Measurements from ENCODE around the gene GNB2. TPM values are rescaled to one million over a fixed set of nuclear protein-coding genes. Genes with fewer than 3 reads are reported as not detected.

GNB2 gene
- 177 TPM for polyA plus RNA-seq (2013, experiment 1 of 4)
- 172 TPM for polyA plus RNA-seq (2013, experiment 2 of 4)
- polyA plus RNA-seq (2013, experiment 3 of 4) = 136 TPM
- 154 TPM for polyA plus RNA-seq (2013, experiment 4 of 4)

DNA sequence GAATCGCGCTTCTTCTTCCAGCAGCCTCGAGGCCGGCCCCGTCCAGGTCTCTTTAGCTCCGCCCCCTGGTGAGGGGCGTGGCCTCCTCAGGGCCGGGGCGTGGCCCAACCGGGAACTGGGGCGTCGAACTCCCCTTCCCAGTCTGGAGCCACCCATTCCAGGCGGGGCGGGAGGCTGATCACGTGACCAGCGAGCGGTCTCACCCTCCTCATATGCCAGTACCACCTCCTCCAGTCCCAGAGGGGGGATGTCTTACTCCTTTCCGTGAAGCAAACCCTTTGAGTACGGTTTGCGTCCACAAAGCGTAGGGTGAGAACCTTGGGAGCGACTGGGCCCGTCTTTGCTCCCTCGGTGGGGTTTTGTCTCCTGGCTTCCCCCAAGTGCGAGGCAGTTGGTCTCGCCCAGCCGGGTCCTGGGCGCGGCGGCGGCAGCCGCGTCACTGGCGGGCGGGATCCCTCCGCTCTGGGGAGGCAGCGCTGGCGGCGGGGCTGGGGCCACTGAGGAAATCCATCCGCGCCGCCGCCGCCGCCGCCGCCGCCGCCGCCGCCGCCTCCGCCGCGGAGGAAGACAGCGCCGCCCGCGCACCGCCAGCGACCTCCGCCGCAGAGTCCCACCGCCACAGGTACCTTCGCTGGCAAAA, at the start of gene GNB2:
TSS of gene GNB2 (plus strand) at position 439 of the 640 bp plus-strand sequence. CDS start 2,526 bp downstream, outside the sequence.
- no peaks in the 10 kb centered on the region for H3K9me3 ChIP-seq (ENCODE audit: control insufficient read depth, low read length)
- peaks cover 13% of the 10 kb centered on the region for H3K36me3 ChIP-seq (ENCODE audit: control insufficient read depth, insufficient read depth, low read length)
- peaks cover 28% of the 10 kb centered on the region for H3K27me3 ChIP-seq (ENCODE audit: control insufficient read depth, insufficient read depth, low read length, poor library complexity, severe bottlenecking)
- 0% methylated on average over 65 of the region's 65 CpGs for WGBS, 2 experiments
- peak within 1 kb of the TSS; percentile 93 for H3K4me3 ChIP-seq (ENCODE audit: insufficient read depth, low read depth, low read length)
- H3K27ac ChIP-seq (ENCODE audit: insufficient read depth, low read depth, low read length, poor library complexity, severe bottlenecking) = peak within 1 kb of the TSS; percentile 98
- H3K4me1 ChIP-seq (ENCODE audit: control insufficient read depth, insufficient read depth, low read length) = no peaks in the 10 kb centered on the region

DNA sequence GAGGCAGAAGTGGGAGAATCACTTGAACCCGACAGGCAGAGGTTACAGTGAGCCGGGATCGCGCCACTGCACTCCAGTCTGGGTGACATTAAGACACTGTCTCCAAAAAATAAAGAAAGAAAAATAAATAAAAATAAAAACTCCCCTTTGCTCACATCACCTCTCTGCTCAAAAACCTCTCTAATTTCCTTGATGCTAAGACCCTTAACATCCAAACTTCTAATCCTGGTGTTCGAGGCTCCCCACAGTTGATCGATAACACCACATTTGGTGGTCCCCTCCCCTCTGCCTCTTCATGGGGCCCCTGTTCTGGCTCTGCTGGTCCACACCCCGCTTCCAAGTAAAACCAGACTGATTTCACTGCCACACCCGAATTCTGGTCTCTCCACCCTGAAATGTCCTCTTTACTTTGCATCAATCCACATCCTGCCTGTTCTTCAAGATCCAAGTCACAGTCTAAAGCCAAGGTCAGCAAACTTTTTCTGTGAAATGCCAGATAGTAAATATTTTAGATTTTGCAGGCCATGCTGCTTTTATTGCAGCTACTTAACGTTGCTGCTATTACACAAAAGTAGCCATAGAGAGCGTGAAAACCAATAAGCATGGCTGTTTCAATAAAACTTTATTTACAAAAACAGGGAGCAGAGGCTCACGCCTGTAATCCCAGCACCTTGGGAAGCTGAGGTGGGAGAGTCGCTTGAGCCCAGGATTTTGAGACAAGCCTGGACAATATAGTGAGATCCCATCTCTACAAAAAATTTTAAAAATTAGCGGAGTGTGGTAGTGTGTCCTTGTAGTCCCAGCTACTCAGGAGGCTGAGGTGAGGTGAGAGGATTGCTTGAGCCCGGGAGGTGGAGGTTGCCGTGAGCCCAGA, 49.4 kb upstream of the GNB2 start:
- peaks cover 15% of the 10 kb centered on the region for H3K27me3 ChIP-seq (ENCODE audit: control insufficient read depth, insufficient read depth, low read length, poor library complexity, severe bottlenecking)
- no peaks in the 10 kb centered on the region for H3K36me3 ChIP-seq (ENCODE audit: control insufficient read depth, insufficient read depth, low read length)

DNA sequence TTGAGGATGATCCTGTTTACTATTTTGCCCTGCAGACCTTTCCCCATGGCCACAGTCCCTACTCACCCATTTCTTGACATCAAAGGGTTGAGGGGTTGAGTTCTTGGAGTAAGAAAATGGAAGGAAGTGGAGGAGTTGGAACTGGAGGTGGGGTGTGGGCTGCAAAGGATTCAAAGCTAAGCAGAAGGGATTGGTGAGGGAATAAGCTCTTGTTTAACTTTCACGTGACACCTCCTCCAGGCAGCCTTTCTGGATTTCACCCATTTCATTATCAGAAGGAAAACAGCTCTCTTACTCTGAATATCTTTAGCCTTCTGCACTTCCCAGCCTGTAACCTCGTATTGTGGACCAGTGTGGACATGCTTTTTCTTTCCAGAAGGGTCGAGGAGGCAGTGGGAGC, 47.5 kb upstream of the GNB2 start:
- Histone ChIP-seq H3K27me3 (ENCODE audit: control insufficient read depth, insufficient read depth, low read length, poor library complexity, severe bottlenecking) (peaks cover 15% of the 10 kb centered on the region), H3K36me3 (ENCODE audit: control insufficient read depth, insufficient read depth, low read length) (no peaks in the 10 kb centered on the region), H3K4me3 (ENCODE audit: insufficient read depth, low read depth, low read length) (peak overlapping the region; percentile 36), H3K9me3 (ENCODE audit: control insufficient read depth, low read length) (no peaks in the 10 kb centered on the region), H3K4me1 (ENCODE audit: control insufficient read depth, insufficient read depth, low read length) (peaks cover 5% of the 10 kb centered on the region), H3K27ac (ENCODE audit: insufficient read depth, low read depth, low read length, poor library complexity, severe bottlenecking) (no peak overlapping the region)
- WGBS, 2 experiments = 23 to 28% methylated on average over 3 of the region's 3 CpGs

More for the DNA sequence above, 49.4 kb upstream of the GNB2 start:
- Histone ChIP-seq H3K4me1 (ENCODE audit: control insufficient read depth, insufficient read depth, low read length) (peaks cover 5% of the 10 kb centered on the region), H3K27ac (ENCODE audit: insufficient read depth, low read depth, low read length, poor library complexity, severe bottlenecking) (no peak overlapping the region), H3K9me3 (ENCODE audit: control insufficient read depth, low read length) (no peaks in the 10 kb centered on the region), H3K4me3 (ENCODE audit: insufficient read depth, low read depth, low read length) (no peak overlapping the region)
- WGBS, 2 experiments = 91% methylated on average over 15 of the region's 15 CpGs

DNA sequence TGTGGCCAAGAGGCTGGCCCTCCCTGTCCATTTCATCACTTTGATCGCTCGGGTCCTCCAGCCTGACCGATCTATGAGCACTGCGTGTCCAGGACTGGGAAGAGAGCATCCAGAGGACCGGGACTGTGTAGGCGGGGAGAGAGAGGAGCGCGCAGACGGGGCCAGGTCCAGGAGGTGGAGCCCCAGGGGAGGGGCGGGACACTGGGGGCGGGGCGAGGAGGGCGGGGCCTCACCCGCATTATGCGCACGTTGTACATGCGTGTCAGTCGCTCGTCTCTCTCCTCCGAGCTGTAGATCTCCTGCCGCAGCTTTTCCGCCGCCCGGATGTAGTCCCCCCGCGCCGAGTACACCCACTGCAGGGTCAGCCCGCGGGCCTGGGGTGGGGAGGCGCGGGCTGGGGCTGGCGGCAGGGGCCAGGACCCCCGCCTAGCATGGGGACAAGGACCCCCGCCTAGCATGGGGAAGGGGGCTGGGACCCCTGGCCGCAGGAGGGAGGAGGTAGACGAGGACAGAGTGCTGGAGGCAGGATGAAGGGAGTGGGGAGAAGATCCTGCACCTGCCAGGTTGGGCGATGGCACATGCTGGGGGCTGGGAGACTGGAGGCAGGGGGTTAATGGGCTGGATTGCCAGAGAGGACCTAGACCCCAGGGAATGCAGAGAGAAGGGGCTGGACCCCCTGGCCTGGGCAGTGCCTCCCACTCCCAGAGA, 46.9 kb upstream of the GNB2 start:
- WGBS, 2 experiments = 6 to 7% methylated on average over 37 of the region's 37 CpGs
- Histone ChIP-seq H3K27ac (ENCODE audit: insufficient read depth, low read depth, low read length, poor library complexity, severe bottlenecking) (no peak overlapping the region), H3K27me3 (ENCODE audit: control insufficient read depth, insufficient read depth, low read length, poor library complexity, severe bottlenecking) (peaks cover 17% of the 10 kb centered on the region), H3K4me3 (ENCODE audit: insufficient read depth, low read depth, low read length) (peak overlapping the region; percentile 36), H3K4me1 (ENCODE audit: control insufficient read depth, insufficient read depth, low read length) (peaks cover 5% of the 10 kb centered on the region), H3K36me3 (ENCODE audit: control insufficient read depth, insufficient read depth, low read length) (no peaks in the 10 kb centered on the region), H3K9me3 (ENCODE audit: control insufficient read depth, low read length) (no peaks in the 10 kb centered on the region)

DNA sequence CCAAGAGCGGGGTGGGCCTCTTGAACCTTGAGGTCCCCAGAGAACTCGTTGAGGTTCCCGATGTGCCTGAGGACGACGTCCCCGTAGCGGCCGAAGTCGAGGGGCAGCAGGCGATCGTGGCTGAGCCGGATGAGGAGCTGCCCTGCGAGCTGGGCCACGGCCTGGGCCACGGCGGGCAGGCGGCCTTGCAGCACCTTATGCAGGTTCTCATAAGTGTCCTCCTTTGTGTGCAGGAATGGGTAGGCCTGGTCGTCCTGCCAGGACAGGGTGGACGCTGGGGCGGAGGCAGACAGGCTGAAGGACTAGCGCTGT, 46.3 kb upstream of the GNB2 start:
- Histone ChIP-seq H3K9me3 (ENCODE audit: control insufficient read depth, low read length) (no peaks in the 10 kb centered on the region), H3K36me3 (ENCODE audit: control insufficient read depth, insufficient read depth, low read length) (no peaks in the 10 kb centered on the region), H3K27me3 (ENCODE audit: control insufficient read depth, insufficient read depth, low read length, poor library complexity, severe bottlenecking) (peaks cover 22% of the 10 kb centered on the region), H3K27ac (ENCODE audit: insufficient read depth, low read depth, low read length, poor library complexity, severe bottlenecking) (no peak overlapping the region), H3K4me3 (ENCODE audit: insufficient read depth, low read depth, low read length) (no peak overlapping the region), H3K4me1 (ENCODE audit: control insufficient read depth, insufficient read depth, low read length) (peaks cover 5% of the 10 kb centered on the region)
- WGBS, 2 experiments = 91 to 92% methylated on average over 21 of the region's 21 CpGs

DNA sequence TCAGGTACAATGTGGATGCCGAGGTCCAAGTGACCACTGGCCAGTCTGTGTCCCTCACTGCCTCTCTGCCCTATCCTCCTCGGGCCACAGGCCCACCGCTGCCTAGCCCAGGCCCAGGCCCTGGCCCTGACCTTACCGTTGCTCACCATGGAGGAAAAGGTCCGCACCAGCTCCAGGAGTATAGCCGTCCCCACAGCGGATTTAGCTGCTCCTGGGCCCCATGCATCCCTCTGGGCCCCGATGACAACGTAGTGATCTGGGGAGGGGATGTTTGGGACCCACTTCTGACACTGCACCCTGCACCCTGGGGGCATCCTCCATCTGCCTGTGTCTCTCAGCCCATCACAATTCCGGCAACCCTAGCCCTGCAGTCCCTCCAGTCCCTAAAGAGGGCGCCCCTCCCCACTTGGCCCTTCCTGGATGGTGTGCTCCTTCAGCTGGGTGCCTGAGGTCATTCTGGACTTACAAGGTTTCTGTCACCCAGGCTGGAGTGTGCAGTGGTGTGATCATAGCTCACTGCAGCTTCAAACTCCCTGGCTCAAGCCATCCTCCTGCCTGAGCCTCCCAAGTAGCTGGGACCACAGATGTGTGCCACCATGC, 44.3 kb upstream of the GNB2 start:
- Histone ChIP-seq H3K9me3 (ENCODE audit: control insufficient read depth, low read length) (no peaks in the 10 kb centered on the region), H3K27me3 (ENCODE audit: control insufficient read depth, insufficient read depth, low read length, poor library complexity, severe bottlenecking) (peaks cover 42% of the 10 kb centered on the region), H3K4me3 (ENCODE audit: insufficient read depth, low read depth, low read length) (no peak overlapping the region), H3K4me1 (ENCODE audit: control insufficient read depth, insufficient read depth, low read length) (peaks cover 5% of the 10 kb centered on the region), H3K36me3 (ENCODE audit: control insufficient read depth, insufficient read depth, low read length) (no peaks in the 10 kb centered on the region), H3K27ac (ENCODE audit: insufficient read depth, low read depth, low read length, poor library complexity, severe bottlenecking) (no peak overlapping the region)
- WGBS, 2 experiments = 63 to 65% methylated on average over 11 of the region's 11 CpGs

DNA sequence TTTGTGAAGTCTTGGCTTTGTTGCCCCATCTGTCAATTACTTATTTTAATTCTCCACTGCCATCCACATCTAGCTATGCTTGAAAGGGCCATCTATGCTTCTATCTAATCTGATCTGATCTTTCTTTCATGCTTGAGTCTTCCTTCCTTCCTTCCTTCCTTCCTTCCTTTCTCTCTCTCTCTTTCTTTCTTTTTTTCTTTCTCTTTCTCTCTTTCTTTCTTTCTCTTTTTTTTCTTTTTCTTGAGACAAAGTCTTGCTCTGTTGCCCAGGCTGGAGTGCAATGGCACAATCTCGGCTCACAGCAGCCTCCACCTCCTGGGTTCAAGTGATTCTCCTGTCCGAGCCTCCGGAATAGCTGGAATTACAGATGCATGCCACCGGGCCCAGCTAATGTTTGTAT, 43.5 kb upstream of the GNB2 start:
- Histone ChIP-seq H3K4me3 (ENCODE audit: insufficient read depth, low read depth, low read length) (no peak overlapping the region), H3K4me1 (ENCODE audit: control insufficient read depth, insufficient read depth, low read length) (peaks cover 5% of the 10 kb centered on the region), H3K9me3 (ENCODE audit: control insufficient read depth, low read length) (no peaks in the 10 kb centered on the region), H3K36me3 (ENCODE audit: control insufficient read depth, insufficient read depth, low read length) (no peaks in the 10 kb centered on the region), H3K27me3 (ENCODE audit: control insufficient read depth, insufficient read depth, low read length, poor library complexity, severe bottlenecking) (peaks cover 44% of the 10 kb centered on the region), H3K27ac (ENCODE audit: insufficient read depth, low read depth, low read length, poor library complexity, severe bottlenecking) (no peak overlapping the region)
- 81 to 82% methylated on average over 4 of the region's 4 CpGs for WGBS, 2 experiments

DNA sequence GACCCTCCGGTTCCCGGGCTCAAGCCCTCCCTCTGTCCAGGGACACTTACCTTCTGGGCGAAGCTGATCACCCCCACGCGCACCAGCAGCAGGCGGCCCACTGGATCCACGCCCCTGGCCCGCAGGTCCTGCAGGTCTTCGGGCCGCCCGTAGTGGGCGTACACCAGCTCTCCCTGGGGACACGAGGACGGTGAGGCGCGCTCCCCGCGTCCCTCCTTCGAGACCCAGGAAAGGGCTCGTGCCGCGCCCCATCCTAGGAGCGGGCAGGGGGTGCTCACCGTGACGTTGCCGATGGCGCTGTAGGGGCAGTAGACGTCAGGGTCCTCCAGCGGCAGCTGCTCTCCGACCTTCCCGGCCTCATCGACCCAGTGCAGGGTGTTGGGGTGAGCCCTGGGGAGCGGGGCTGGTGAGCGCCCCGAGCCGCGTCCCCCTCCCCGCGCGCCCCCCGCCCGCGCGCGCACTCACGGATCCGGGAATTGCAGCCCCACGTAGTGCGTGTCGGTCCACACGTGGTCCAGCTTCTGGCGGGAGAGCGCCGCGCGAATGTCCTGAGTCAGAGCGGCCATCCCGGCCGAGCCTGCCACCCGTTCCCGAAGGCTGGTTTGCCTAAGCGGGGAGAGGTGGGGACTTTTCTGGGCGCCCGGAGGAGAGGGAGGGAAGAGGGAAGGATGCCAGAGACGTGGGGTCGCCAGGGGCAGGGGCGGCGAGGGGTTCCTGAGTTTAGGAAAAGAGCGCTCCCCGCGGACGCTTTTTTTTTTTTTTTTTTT, 40.4 kb upstream of the GNB2 start:
- WGBS, 2 experiments = 2 to 3% methylated on average over 72 of the region's 72 CpGs
- H3K27ac ChIP-seq (ENCODE audit: insufficient read depth, low read depth, low read length, poor library complexity, severe bottlenecking) = no peak overlapping the region
- H3K4me1 ChIP-seq (ENCODE audit: control insufficient read depth, insufficient read depth, low read length) = no peaks in the 10 kb centered on the region
- peak overlapping the region; percentile 49 for H3K4me3 ChIP-seq (ENCODE audit: insufficient read depth, low read depth, low read length)
- no peaks in the 10 kb centered on the region for H3K36me3 ChIP-seq (ENCODE audit: control insufficient read depth, insufficient read depth, low read length)
- no peaks in the 10 kb centered on the region for H3K9me3 ChIP-seq (ENCODE audit: control insufficient read depth, low read length)
- H3K27me3 ChIP-seq (ENCODE audit: control insufficient read depth, insufficient read depth, low read length, poor library complexity, severe bottlenecking) = peaks cover 29% of the 10 kb centered on the region

DNA sequence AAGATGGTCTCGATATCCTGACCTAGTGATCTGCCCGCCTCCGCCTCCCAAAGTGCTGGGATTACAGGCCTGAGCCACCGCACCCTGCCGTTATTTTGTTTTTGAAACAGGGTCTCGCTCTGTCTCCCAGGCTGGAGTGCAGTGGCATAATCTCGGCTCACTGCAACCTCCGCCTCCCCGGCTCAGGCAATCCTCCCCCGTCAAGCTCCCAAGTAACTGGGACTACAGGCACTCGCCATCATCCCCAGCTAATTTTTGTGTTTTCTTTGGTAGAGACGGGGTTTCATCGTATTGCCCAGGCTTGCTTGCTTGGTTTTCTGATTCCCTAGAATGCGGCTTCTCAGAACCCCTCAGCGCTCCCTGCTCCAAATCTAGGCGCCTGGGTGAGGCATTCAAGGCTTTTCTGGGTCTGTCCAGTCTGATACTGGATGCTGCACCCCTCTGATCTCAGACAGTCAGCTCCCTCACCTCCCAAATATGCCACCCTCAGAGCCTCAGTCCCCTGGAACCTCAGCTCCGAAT, 33.5 kb upstream of the GNB2 start:
- H3K27me3 ChIP-seq (ENCODE audit: control insufficient read depth, insufficient read depth, low read length, poor library complexity, severe bottlenecking) = no peaks in the 10 kb centered on the region

More for the DNA sequence above, 33.5 kb upstream of the GNB2 start:
- Histone ChIP-seq H3K36me3 (ENCODE audit: control insufficient read depth, insufficient read depth, low read length) (no peaks in the 10 kb centered on the region), H3K27ac (ENCODE audit: insufficient read depth, low read depth, low read length, poor library complexity, severe bottlenecking) (no peak overlapping the region), H3K9me3 (ENCODE audit: control insufficient read depth, low read length) (no peaks in the 10 kb centered on the region), H3K4me3 (ENCODE audit: insufficient read depth, low read depth, low read length) (no peak overlapping the region), H3K4me1 (ENCODE audit: control insufficient read depth, insufficient read depth, low read length) (no peaks in the 10 kb centered on the region)
- 65 to 71% methylated on average over 17 of the region's 17 CpGs for WGBS, 2 experiments
